ENCODE measurements around the gene THPO. TPM values are rescaled to one million over a fixed set of nuclear protein-coding genes. Genes with fewer than 3 reads are reported as not detected.

Gene THPO
- polyA plus RNA-seq, 1 donor (not counting 4 experiments of a cell fraction or from before 2014, with no cell fraction given): not detected

DNA sequence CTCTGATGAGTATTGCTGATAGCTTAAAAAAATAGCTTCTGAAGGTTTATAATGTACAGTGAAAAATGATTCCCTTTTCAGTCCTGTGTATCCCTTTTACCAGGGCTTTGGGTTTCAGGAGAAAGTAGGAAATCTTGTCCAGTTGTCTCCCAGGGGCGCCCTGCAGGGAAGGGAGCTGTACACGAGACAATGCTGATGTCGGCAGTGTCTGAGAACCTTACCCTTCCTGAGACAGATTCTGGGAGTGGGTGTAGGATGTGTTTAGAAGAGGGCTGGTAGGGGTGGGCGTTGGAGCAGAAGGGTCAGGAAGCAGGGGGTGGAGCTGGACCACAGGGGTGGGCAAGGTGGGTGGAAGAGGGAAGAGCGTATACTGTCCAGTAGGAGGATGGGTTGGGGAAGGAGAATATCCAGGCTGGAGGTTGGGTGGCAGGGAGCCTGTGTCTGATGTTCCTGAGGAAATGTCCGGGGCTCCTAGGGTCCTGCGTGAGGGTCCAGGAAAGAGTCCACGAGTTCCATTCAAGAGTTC is 5.6 kb downstream of the THPO start:
- H3K79me2 ChIP-seq (ENCODE audit: control insufficient read depth, insufficient read depth, low read length): no peaks in the 10 kb centered on the region
- H4K20me1 ChIP-seq (ENCODE audit: control insufficient read depth, extremely low read depth, insufficient read depth, low read length): no peaks in the 10 kb centered on the region
- no peak overlapping the region for H3K4me3 ChIP-seq (ENCODE audit: control insufficient read depth in 2 of 3, extremely low read depth in 1 of 3, insufficient read depth in 2 of 3, low read depth in 1 of 3, low read length in 3 of 3)
- H3K27ac ChIP-seq (ENCODE audit: control insufficient read depth, insufficient read depth, low read length): no peak overlapping the region
- peaks cover 9 to 14% of the 10 kb centered on the region in 2 experiments for H3K36me3 ChIP-seq (ENCODE audit: control insufficient read depth in 2 of 2, extremely low read depth in 1 of 2, insufficient read depth in 2 of 2, low read length in 2 of 2)
- dilution Hi-C loops (cut with MboI; ENCODE audit: extremely low pct_ligation_motif_present, low sequenced_read_pairs): no loop called here
- H2AFZ ChIP-seq (ENCODE audit: control insufficient read depth, low read length): no peak overlapping the region
- no peak overlapping the region for H3K9ac ChIP-seq (ENCODE audit: control insufficient read depth, extremely low read depth, insufficient read depth, low read length)
- FAIRE-seq: no peak
- no peak overlapping the region for H3K4me2 ChIP-seq (ENCODE audit: control insufficient read depth, extremely low read depth, insufficient read depth, low read depth, low read length)
- DNase-seq (ENCODE audit: low read depth, low spot score): no peak
- peaks cover 28% of the 10 kb centered on the region for H3K27me3 ChIP-seq (ENCODE audit: control insufficient read depth, extremely low read depth, insufficient read depth, low read length)
- H3K9me1 ChIP-seq (ENCODE audit: control insufficient read depth, extremely low read depth, insufficient read depth, low read length): no peaks in the 10 kb centered on the region
- H3K4me1 ChIP-seq (ENCODE audit: control insufficient read depth, extremely low read depth, insufficient read depth, low read length): peaks cover 3% of the 10 kb centered on the region
- no peak for TF ChIP-seq EZH2 (IDR thresholded peaks at IDR 0.05; ENCODE audit: low read length)
- TF ChIP-seq, protein P1, sequence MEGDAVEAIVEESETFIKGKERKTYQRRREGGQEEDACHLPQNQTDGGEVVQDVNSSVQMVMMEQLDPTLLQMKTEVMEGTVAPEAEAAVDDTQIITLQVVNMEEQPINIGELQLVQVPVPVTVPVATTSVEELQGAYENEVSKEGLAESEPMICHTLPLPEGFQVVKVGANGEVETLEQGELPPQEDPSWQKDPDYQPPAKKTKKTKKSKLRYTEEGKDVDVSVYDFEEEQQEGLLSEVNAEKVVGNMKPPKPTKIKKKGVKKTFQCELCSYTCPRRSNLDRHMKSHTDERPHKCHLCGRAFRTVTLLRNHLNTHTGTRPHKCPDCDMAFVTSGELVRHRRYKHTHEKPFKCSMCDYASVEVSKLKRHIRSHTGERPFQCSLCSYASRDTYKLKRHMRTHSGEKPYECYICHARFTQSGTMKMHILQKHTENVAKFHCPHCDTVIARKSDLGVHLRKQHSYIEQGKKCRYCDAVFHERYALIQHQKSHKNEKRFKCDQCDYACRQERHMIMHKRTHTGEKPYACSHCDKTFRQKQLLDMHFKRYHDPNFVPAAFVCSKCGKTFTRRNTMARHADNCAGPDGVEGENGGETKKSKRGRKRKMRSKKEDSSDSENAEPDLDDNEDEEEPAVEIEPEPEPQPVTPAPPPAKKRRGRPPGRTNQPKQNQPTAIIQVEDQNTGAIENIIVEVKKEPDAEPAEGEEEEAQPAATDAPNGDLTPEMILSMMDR (optimal IDR thresholded peaks at IDR 0.05 in 1 of 3, IDR thresholded peaks at IDR 0.05 in 1 of 3, conservative IDR thresholded peaks at IDR 0.05 in 1 of 3; ENCODE audit: extremely low read depth in 1 of 3, insufficient read depth in 2 of 3, low read length in 3 of 3): no peak
- H3K9me3 ChIP-seq (ENCODE audit: control insufficient read depth, low read depth, low read length): no peaks in the 10 kb centered on the region

DNA sequence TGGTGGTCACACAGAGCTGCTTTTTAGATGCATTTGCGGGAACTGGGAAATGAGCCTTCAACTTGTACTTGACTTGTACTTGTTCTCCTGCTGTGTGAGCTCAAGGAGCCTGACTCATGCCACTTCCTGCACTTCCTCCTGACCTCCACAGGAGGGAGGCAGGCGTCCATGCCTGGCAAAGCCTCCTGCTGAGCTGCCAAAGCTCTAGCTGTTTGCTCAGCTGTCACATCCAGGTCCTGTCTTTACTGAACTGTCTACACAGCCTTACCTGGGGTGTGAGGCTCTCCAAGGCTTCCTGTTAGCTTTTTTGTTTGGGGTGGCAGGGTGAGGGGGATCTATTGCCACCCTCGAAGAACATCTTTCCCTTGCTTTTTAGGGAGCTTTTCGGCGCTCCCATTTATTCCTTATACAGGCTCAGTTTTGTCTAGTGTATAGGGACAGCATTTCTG is 6.4 kb downstream of the THPO start:
- DNase-seq (ENCODE audit: low read depth, low spot score) (peak; percentile 60), FAIRE-seq (peak; percentile 68)
- dilution Hi-C loops (cut with MboI; ENCODE audit: extremely low pct_ligation_motif_present, low sequenced_read_pairs): no loop called here
- peaks cover 13 to 18% of the 10 kb centered on the region in 2 experiments for H3K36me3 ChIP-seq (ENCODE audit: control insufficient read depth in 2 of 2, extremely low read depth in 1 of 2, insufficient read depth in 2 of 2, low read length in 2 of 2)
- peaks cover 3% of the 10 kb centered on the region for H3K79me2 ChIP-seq (ENCODE audit: control insufficient read depth, insufficient read depth, low read length)
- no peak overlapping the region for H3K27ac ChIP-seq (ENCODE audit: control insufficient read depth, insufficient read depth, low read length)
- H2AFZ ChIP-seq (ENCODE audit: control insufficient read depth, low read length): no peak overlapping the region
- peaks cover 20% of the 10 kb centered on the region for H3K27me3 ChIP-seq (ENCODE audit: control insufficient read depth, extremely low read depth, insufficient read depth, low read length)
- H3K4me2 ChIP-seq (ENCODE audit: control insufficient read depth, extremely low read depth, insufficient read depth, low read depth, low read length): no peak overlapping the region
- TF ChIP-seq, protein P1 (optimal IDR thresholded peaks at IDR 0.05 in 1 of 3, IDR thresholded peaks at IDR 0.05 in 1 of 3, conservative IDR thresholded peaks at IDR 0.05 in 1 of 3; ENCODE audit: extremely low read depth in 1 of 3, insufficient read depth in 2 of 3, low read length in 3 of 3): peak; percentile 96 to 99 (median 98)
- no peak for TF ChIP-seq EZH2 (IDR thresholded peaks at IDR 0.05; ENCODE audit: low read length)
- no peaks in the 10 kb centered on the region for H4K20me1 ChIP-seq (ENCODE audit: control insufficient read depth, extremely low read depth, insufficient read depth, low read length)
- no peaks in the 10 kb centered on the region for H3K9me1 ChIP-seq (ENCODE audit: control insufficient read depth, extremely low read depth, insufficient read depth, low read length)
- no peak overlapping the region for H3K4me3 ChIP-seq (ENCODE audit: control insufficient read depth in 2 of 3, extremely low read depth in 1 of 3, insufficient read depth in 2 of 3, low read depth in 1 of 3, low read length in 3 of 3)
- H3K4me1 ChIP-seq (ENCODE audit: control insufficient read depth, extremely low read depth, insufficient read depth, low read length): peaks cover 3% of the 10 kb centered on the region
- no peaks in the 10 kb centered on the region for H3K9me3 ChIP-seq (ENCODE audit: control insufficient read depth, low read depth, low read length)
- H3K9ac ChIP-seq (ENCODE audit: control insufficient read depth, extremely low read depth, insufficient read depth, low read length): no peak overlapping the region
